Measurements from ENCODE around the gene WDR7.

Gene WDR7

GRCh38 chr18:56747857-56748256 lies 96.7 kb downstream of the WDR7 start:
- H3K27me3 ChIP-seq (replicated peaks; ENCODE audit: insufficient read depth, low read length), result no peaks in the 10 kb centered on the region
- no peaks in the 10 kb centered on the region for H3K79me2 ChIP-seq (ENCODE audit: low read length)
- TF ChIP-seq CTCF (IDR thresholded peaks at IDR 0.05; ENCODE audit: low read length) (no peak), EZH2phosphoT487 (IDR thresholded peaks at IDR 0.05; ENCODE audit: low read length) (no peak), EZH2 (optimal IDR thresholded peaks at IDR 0.05; ENCODE audit: low read depth, low read length) (no peak)

GRCh38 chr18:56748698-56749268 lies 97.6 kb downstream of the WDR7 start:
- H3K36me3 ChIP-seq (replicated peaks; ENCODE audit: insufficient read depth, low read length), result no peaks in the 10 kb centered on the region
- no peaks in the 10 kb centered on the region for H3K9me3 ChIP-seq (replicated peaks; ENCODE audit: insufficient read depth, low read length)
- H3K27ac ChIP-seq (ENCODE audit: low read length), result no peak overlapping the region
- no peaks in the 10 kb centered on the region for H3K9me2 ChIP-seq (replicated peaks; ENCODE audit: insufficient read depth, low read length)
- no peaks in the 10 kb centered on the region for H3F3A ChIP-seq (ENCODE audit: insufficient read depth, low read length)
- no peaks in the 10 kb centered on the region for H3K79me2 ChIP-seq (ENCODE audit: low read length)
- H3K9ac ChIP-seq (ENCODE audit: low read length), result no peak overlapping the region
- no peaks in the 10 kb centered on the region for H4K20me1 ChIP-seq (ENCODE audit: insufficient read depth, low read length)
- peak; percentile 20 for DNase-seq
- no peaks in the 10 kb centered on the region for H3K4me1 ChIP-seq (ENCODE audit: low read length)
- no peak overlapping the region for H3K4me3 ChIP-seq (ENCODE audit: low read length)
- no peak overlapping the region for H2AFZ ChIP-seq (ENCODE audit: low read length)
- TF ChIP-seq CTCF (IDR thresholded peaks at IDR 0.05; ENCODE audit: low read length), result peak; percentile 47
- TF ChIP-seq EZH2phosphoT487 (IDR thresholded peaks at IDR 0.05; ENCODE audit: low read length), result no peak
- TF ChIP-seq EZH2 (optimal IDR thresholded peaks at IDR 0.05; ENCODE audit: low read depth, low read length), result no peak
- no peaks in the 10 kb centered on the region for H3K27me3 ChIP-seq (replicated peaks; ENCODE audit: insufficient read depth, low read length)
- no peak overlapping the region for H3K4me2 ChIP-seq (ENCODE audit: low read depth, low read length)

More at GRCh38 chr18:56747857-56748256, 96.7 kb downstream of the WDR7 start:
- Histone ChIP-seq H3K9ac (ENCODE audit: low read length) (no peak overlapping the region), H3K9me2 (replicated peaks; ENCODE audit: insufficient read depth, low read length) (no peaks in the 10 kb centered on the region), H4K20me1 (ENCODE audit: insufficient read depth, low read length) (no peaks in the 10 kb centered on the region), H3K4me1 (ENCODE audit: low read length) (no peaks in the 10 kb centered on the region), H2AFZ (ENCODE audit: low read length) (no peak overlapping the region), H3K9me3 (replicated peaks; ENCODE audit: insufficient read depth, low read length) (no peaks in the 10 kb centered on the region), H3F3A (ENCODE audit: insufficient read depth, low read length) (no peaks in the 10 kb centered on the region), H3K4me2 (ENCODE audit: low read depth, low read length) (no peak overlapping the region), H3K27ac (ENCODE audit: low read length) (no peak overlapping the region), H3K36me3 (replicated peaks; ENCODE audit: insufficient read depth, low read length) (no peaks in the 10 kb centered on the region), H3K4me3 (ENCODE audit: low read length) (no peak overlapping the region)
- no peak for DNase-seq

GRCh38 chr18:56756966-56757365 lies 105.8 kb downstream of the WDR7 start:
- Histone ChIP-seq H3K36me3 (replicated peaks; ENCODE audit: insufficient read depth, low read length) (no peaks in the 10 kb centered on the region), H3K4me2 (ENCODE audit: low read depth, low read length) (no peak overlapping the region), H2AFZ (ENCODE audit: low read length) (no peak overlapping the region), H3K4me3 (ENCODE audit: low read length) (no peak overlapping the region), H3K9ac (ENCODE audit: low read length) (no peak overlapping the region), H3F3A (ENCODE audit: insufficient read depth, low read length) (no peaks in the 10 kb centered on the region), H3K4me1 (ENCODE audit: low read length) (no peaks in the 10 kb centered on the region), H3K9me3 (replicated peaks; ENCODE audit: insufficient read depth, low read length) (no peaks in the 10 kb centered on the region), H3K27ac (ENCODE audit: low read length) (no peak overlapping the region), H4K20me1 (ENCODE audit: insufficient read depth, low read length) (no peaks in the 10 kb centered on the region), H3K27me3 (replicated peaks; ENCODE audit: insufficient read depth, low read length) (no peaks in the 10 kb centered on the region), H3K79me2 (ENCODE audit: low read length) (no peaks in the 10 kb centered on the region), H3K9me2 (replicated peaks; ENCODE audit: insufficient read depth, low read length) (no peaks in the 10 kb centered on the region)
- DNase-seq, result no peak
- TF ChIP-seq EZH2 (optimal IDR thresholded peaks at IDR 0.05; ENCODE audit: low read depth, low read length), result no peak

DNA sequence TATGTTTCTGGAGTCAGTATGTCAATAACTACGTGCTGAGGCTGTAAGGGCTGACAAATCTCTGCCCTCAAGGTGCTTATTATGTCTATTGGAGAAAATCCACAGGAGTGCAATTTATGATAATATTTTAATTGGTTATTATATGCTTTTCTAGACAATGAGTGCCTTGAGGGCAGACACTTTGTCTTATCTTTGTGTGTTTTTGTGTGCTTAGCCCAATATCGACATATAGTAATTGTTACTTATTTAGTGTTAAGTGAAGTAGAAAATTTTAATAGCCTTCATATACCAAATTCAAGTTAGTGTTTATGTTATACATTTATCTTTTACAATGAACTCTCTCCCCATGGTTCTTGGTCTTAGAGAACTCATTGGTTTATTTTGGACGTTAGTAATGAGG lies 118.9 kb downstream of the WDR7 start:
- Histone ChIP-seq H3K36me3 (replicated peaks; ENCODE audit: insufficient read depth, low read length) (no peaks in the 10 kb centered on the region), H3K27me3 (replicated peaks; ENCODE audit: insufficient read depth, low read length) (no peaks in the 10 kb centered on the region), H3K9me3 (replicated peaks; ENCODE audit: insufficient read depth, low read length) (no peaks in the 10 kb centered on the region), H3K4me2 (ENCODE audit: low read depth, low read length) (no peak overlapping the region), H3K9ac (ENCODE audit: low read length) (no peak overlapping the region), H2AFZ (ENCODE audit: low read length) (no peak overlapping the region), H3K9me2 (replicated peaks; ENCODE audit: insufficient read depth, low read length) (no peaks in the 10 kb centered on the region), H3K4me3 (ENCODE audit: low read length) (no peak overlapping the region), H3K4me1 (ENCODE audit: low read length) (no peaks in the 10 kb centered on the region), H3K79me2 (ENCODE audit: low read length) (no peaks in the 10 kb centered on the region), H4K20me1 (ENCODE audit: insufficient read depth, low read length) (no peaks in the 10 kb centered on the region), H3F3A (ENCODE audit: insufficient read depth, low read length) (no peaks in the 10 kb centered on the region), H3K27ac (ENCODE audit: low read length) (no peak overlapping the region)
- TF ChIP-seq CTCF (IDR thresholded peaks at IDR 0.05; ENCODE audit: low read length), result no peak
- TF ChIP-seq EZH2 (optimal IDR thresholded peaks at IDR 0.05; ENCODE audit: low read depth, low read length), result no peak
- no peak for TF ChIP-seq EZH2phosphoT487 (IDR thresholded peaks at IDR 0.05; ENCODE audit: low read length)
- DNase-seq, result no peak
